Activated T-cell treated with anti-CD3 and anti-CD28 coated beads, Interleukin-2, amount 50 U/mL, for 72 hours (primary cell): ENCODE measurements around the gene ZNF37A. TPM values are rescaled to one million over a fixed set of nuclear protein-coding genes. Genes with fewer than 3 reads are reported as not detected.
"Not testable (repeated sequence)": the region's sequence is repeated elsewhere in the genome, so short reads cannot be mapped to it uniquely, and the experiment has no call there.

ENCODE experiments used
- ATAC-seq, 2 donors: fragments of 150-1000 bp; cut with Tn5 transposase; replicated peaks in 1 of 2; 2 replicates each; pipeline ENCODE4 v1.10.0; 2021; ENCODE audit warnings: moderate library complexity in 2 of 2, mild to moderate bottlenecking in 1 of 2
- DNase-seq, 2 donors: peaks; one replicate each; pipeline ENCODE4 v3.0.0; 2021 to 2022; ENCODE audit warnings: mixed read lengths in 1 of 2
- H3K27ac Mint-ChIP-seq: one replicate; pipeline ENCODE4 v1.8.0; 2022; ENCODE audit warnings: mild to moderate bottlenecking, moderate library complexity, mixed read lengths
- H3K27me3 Mint-ChIP-seq: one replicate; pipeline ENCODE4 v1.8.0; 2022; ENCODE audit warnings: low read depth, mixed read lengths
- H3K36me3 Mint-ChIP-seq, 2 donors: one replicate each; pipeline ENCODE4 v1.8.0; 2022; ENCODE audit warnings: mixed read lengths in 2 of 2, mild to moderate bottlenecking in 1 of 2; ENCODE audit not compliant: insufficient read depth in 2 of 2
- H3K4me1 Mint-ChIP-seq: one replicate; pipeline ENCODE4 v1.8.0; 2022; ENCODE audit warnings: low read depth, mixed read lengths
- H3K4me3 Mint-ChIP-seq, 2 donors: one replicate each; pipeline ENCODE4 v1.8.0; 2022; ENCODE audit warnings: mild to moderate bottlenecking in 2 of 2, mixed read lengths in 2 of 2, moderate library complexity in 2 of 2
- H3K9me3 Mint-ChIP-seq, 2 donors: one replicate each; pipeline ENCODE4 v1.8.0; 2022; ENCODE audit warnings: mixed read lengths in 2 of 2
- total RNA-seq, 2 donors: library from RNA; stranded (reverse); gene quantifications; one replicate each; pipeline ENCODE4 v1.2.3, GENCODE V29; 2022

The ZNF37A gene
- total RNA-seq: 10 to 100 TPM; 23.7 to 25.3 TPM

GRCh38 chr10:38094158-38094926, at the start of gene ZNF37A:
TSS of gene ZNF37A (plus strand) at chr10:38094337. CDS start at chr10:38096618, 2,281 bp downstream.
- no peaks in the 10 kb centered on the region for H3K27me3 Mint-ChIP-seq
- H3K4me1 Mint-ChIP-seq: peaks cover 35% of the 10 kb centered on the region
- peaks cover 25 to 38% of the 10 kb centered on the region in 2 donors for H3K36me3 Mint-ChIP-seq
- ATAC-seq (peak; percentile 96 to 98), DNase-seq (peak; percentile 83 to 90)
- H3K27ac Mint-ChIP-seq: peak within 1 kb of the TSS; percentile 85
- peaks cover 5 to 6% of the 10 kb centered on the region in 2 donors for H3K9me3 Mint-ChIP-seq
- H3K4me3 Mint-ChIP-seq: peak within 1 kb of the TSS; percentile 89 to 97

GRCh38 chr10:38045129-38045528, 49.0 kb upstream of the ZNF37A start:
- Mint-ChIP-seq H3K4me3 (no peak overlapping the region), H3K36me3 (peaks cover 26 to 81% of the 10 kb centered on the region in 2 donors), H3K4me1 (peaks cover 40% of the 10 kb centered on the region), H3K27me3 (no peaks in the 10 kb centered on the region), H3K27ac (peak overlapping the region; percentile 52), H3K9me3 (peaks cover 10 to 11% of the 10 kb centered on the region in 2 donors)
- DNase-seq (no peak), ATAC-seq (no peak)

GRCh38 chr10:38047666-38048065, 46.5 kb upstream of the ZNF37A start:
- peaks cover 10% of the 10 kb centered on the region in 2 donors for H3K9me3 Mint-ChIP-seq
- H3K4me1 Mint-ChIP-seq: peaks cover 34% of the 10 kb centered on the region
- peaks cover 28 to 75% of the 10 kb centered on the region in 2 donors for H3K36me3 Mint-ChIP-seq
- ATAC-seq (peak; percentile 55 to 58), DNase-seq (no peak)
- no peak overlapping the region for H3K4me3 Mint-ChIP-seq
- no peaks in the 10 kb centered on the region for H3K27me3 Mint-ChIP-seq
- peak overlapping the region; percentile 14 for H3K27ac Mint-ChIP-seq

- DNase-seq: no peak
- Mint-ChIP-seq H3K36me3 (peaks cover 45 to 75% of the 10 kb centered on the region in 2 donors), H3K4me3 (no peak overlapping the region), H3K27ac (no peak overlapping the region), H3K27me3 (no peaks in the 10 kb centered on the region), H3K9me3 (peaks cover 16 to 20% of the 10 kb centered on the region in 2 donors), H3K4me1 (peaks cover 19% of the 10 kb centered on the region)
- ATAC-seq: no peak
Measured at GRCh38 chr10:38050212-38050611, 43.9 kb upstream of the ZNF37A start.

- H3K27me3 Mint-ChIP-seq: no peaks in the 10 kb centered on the region
- DNase-seq (no peak), ATAC-seq (no peak)
- H3K36me3 Mint-ChIP-seq: peaks cover 58 to 77% of the 10 kb centered on the region in 2 donors
- H3K9me3 Mint-ChIP-seq: peaks cover 17 to 22% of the 10 kb centered on the region in 2 donors
- peak overlapping the region; percentile 68 for H3K27ac Mint-ChIP-seq
- no peaks in the 10 kb centered on the region for H3K4me1 Mint-ChIP-seq
- no peak overlapping the region for H3K4me3 Mint-ChIP-seq
Measured at GRCh38 chr10:38054361-38054797, 39.8 kb upstream of the ZNF37A start.

GRCh38 chr10:38055274-38055894, 38.8 kb upstream of the ZNF37A start:
- Mint-ChIP-seq H3K36me3 (peaks cover 60 to 78% of the 10 kb centered on the region in 2 donors), H3K9me3 (peaks cover 19 to 26% of the 10 kb centered on the region in 2 donors)
- H3K27ac Mint-ChIP-seq, H3K4me3 Mint-ChIP-seq, ATAC-seq, H3K4me1 Mint-ChIP-seq, H3K27me3 Mint-ChIP-seq, DNase-seq: not testable (repeated sequence)

GRCh38 chr10:38069663-38070062, 24.5 kb upstream of the ZNF37A start:
- not testable (repeated sequence) for H3K4me3 Mint-ChIP-seq, H3K9me3 Mint-ChIP-seq, DNase-seq, H3K27ac Mint-ChIP-seq, H3K4me1 Mint-ChIP-seq, ATAC-seq, H3K27me3 Mint-ChIP-seq, H3K36me3 Mint-ChIP-seq

- Mint-ChIP-seq H3K27ac (no peak overlapping the region), H3K9me3 (peaks cover 4% of the 10 kb centered on the region in 2 donors), H3K27me3 (no peaks in the 10 kb centered on the region), H3K36me3 (peaks cover 0 to 5% of the 10 kb centered on the region in 2 donors), H3K4me3 (no peak overlapping the region), H3K4me1 (no peaks in the 10 kb centered on the region)
- DNase-seq (no peak), ATAC-seq (no peak)
Measured at GRCh38 chr10:38070501-38070900, 23.6 kb upstream of the ZNF37A start.

GRCh38 chr10:38072552-38072951, 21.6 kb upstream of the ZNF37A start:
- H3K36me3 Mint-ChIP-seq: peaks cover 0 to 9% of the 10 kb centered on the region in 2 donors
- ATAC-seq (no peak), DNase-seq (no peak)
- H3K9me3 Mint-ChIP-seq: peaks cover 4 to 7% of the 10 kb centered on the region in 2 donors
- no peak overlapping the region for H3K27ac Mint-ChIP-seq
- H3K4me1 Mint-ChIP-seq: no peaks in the 10 kb centered on the region
- no peak overlapping the region for H3K4me3 Mint-ChIP-seq
- no peaks in the 10 kb centered on the region for H3K27me3 Mint-ChIP-seq

- DNase-seq: no peak
- Mint-ChIP-seq H3K36me3 (peaks cover 3 to 12% of the 10 kb centered on the region in 2 donors), H3K27ac (no peak overlapping the region), H3K27me3 (peaks cover 5% of the 10 kb centered on the region), H3K4me1 (no peaks in the 10 kb centered on the region), H3K9me3 (peaks cover 2 to 10% of the 10 kb centered on the region in 2 donors), H3K4me3 (no peak overlapping the region)
- no peak for ATAC-seq
Measured at GRCh38 chr10:38076687-38077086, 17.4 kb upstream of the ZNF37A start.

- Mint-ChIP-seq H3K27ac (peak overlapping the region; percentile 85), H3K36me3 (peaks cover 21 to 27% of the 10 kb centered on the region in 2 donors), H3K4me3 (peak overlapping the region; percentile 89 to 97), H3K4me1 (peaks cover 35% of the 10 kb centered on the region)
- H3K9me3 Mint-ChIP-seq, ATAC-seq, DNase-seq, H3K27me3 Mint-ChIP-seq: not testable (repeated sequence)
Measured at GRCh38 chr10:38093318-38093717, 819 bp upstream of the ZNF37A start.

GRCh38 chr10:38093816-38094157, 350 bp upstream of the ZNF37A start:
- no peak for DNase-seq
- peak overlapping the region; percentile 85 for H3K27ac Mint-ChIP-seq
- peak; percentile 6 to 7 for ATAC-seq
- peak overlapping the region; percentile 89 to 97 for H3K4me3 Mint-ChIP-seq
- H3K9me3 Mint-ChIP-seq: peaks cover 3% of the 10 kb centered on the region in 2 donors
- no peaks in the 10 kb centered on the region for H3K27me3 Mint-ChIP-seq
- H3K36me3 Mint-ChIP-seq: peaks cover 23 to 32% of the 10 kb centered on the region in 2 donors
- H3K4me1 Mint-ChIP-seq: peaks cover 35% of the 10 kb centered on the region

GRCh38 chr10:38094927-38095574, 914 bp downstream of the ZNF37A start:
- DNase-seq (no peak), ATAC-seq (no peak)
- peak overlapping the region; percentile 70 for H3K27ac Mint-ChIP-seq
- H3K27me3 Mint-ChIP-seq: no peaks in the 10 kb centered on the region
- peaks cover 8 to 11% of the 10 kb centered on the region in 2 donors for H3K9me3 Mint-ChIP-seq
- H3K4me1 Mint-ChIP-seq: peaks cover 35% of the 10 kb centered on the region
- peaks cover 32 to 44% of the 10 kb centered on the region in 2 donors for H3K36me3 Mint-ChIP-seq
- peak overlapping the region; percentile 89 to 97 for H3K4me3 Mint-ChIP-seq
